Activated CD4-positive, alpha-beta T cell treated with anti-CD3 and anti-CD28 coated beads, Interleukin-2, amount 10 ng/mL, durations not matched to agents 7 days and 5 days (primary cell): ENCODE results near the gene BLOC1S2. TPM values are rescaled to one million over a fixed set of nuclear protein-coding genes. Genes with fewer than 3 reads are reported as not detected.
A peak's percentile ranks its signal among the peaks of the same experiment; 100 is the strongest.

Experiments used
- CTCF ChIA-PET: fragments of 350-600 bp; sonication (Branson Sonifier 250); formaldehyde crosslinking; loops from one replicate; lab custom pipeline; 2021; ENCODE audit warnings: antibody characterized with exemption; lab: Charles Lee
- POLR2A ChIA-PET: fragments of 350-600 bp; sonication (Branson Sonifier 250); formaldehyde crosslinking; loops from one replicate; lab custom pipeline; 2021; ENCODE audit warnings: antibody characterized with exemption; lab: Charles Lee
- DNase-seq: peaks from one replicate; pipeline ENCODE4 v3.0.0-alpha.2; 2020
- H3K27ac Mint-ChIP-seq: one replicate; pipeline ENCODE4 v1.8.0; 2021; ENCODE audit warnings: mild to moderate bottlenecking, moderate library complexity, mixed read lengths
- H3K27me3 Mint-ChIP-seq: one replicate; pipeline ENCODE4 v1.8.0; 2021; ENCODE audit warnings: mixed read lengths
- H3K36me3 Mint-ChIP-seq: one replicate; pipeline ENCODE4 v1.8.0; 2021; ENCODE audit warnings: low read depth, mixed read lengths
- H3K4me1 Mint-ChIP-seq: one replicate; pipeline ENCODE4 v1.8.0; 2021; ENCODE audit warnings: mixed read lengths
- H3K4me3 Mint-ChIP-seq: one replicate; pipeline ENCODE4 v1.8.0; 2021; ENCODE audit warnings: mild to moderate bottlenecking, moderate library complexity, mixed read lengths
- H3K9me3 Mint-ChIP-seq: one replicate; pipeline ENCODE4 v1.8.0; 2021; ENCODE audit warnings: mixed read lengths
- total RNA-seq, 2 experiments: library from RNA; stranded (reverse); gene quantifications; one replicate each; pipeline ENCODE4 v1.2.3, GENCODE V29; 2021

The BLOC1S2 gene
- total RNA-seq: 10 to 100 TPM; 42.1 to 46.9 TPM

- POLR2A ChIA-PET: interaction anchor here (1.0 kb wide), 1 partner anchor 221 kb away, joined by 3 read pairs; no protein-coding TSS in a partner anchor
- Mint-ChIP-seq H3K4me1 (peaks cover 38% of the 10 kb centered on the region), H3K9me3 (no peaks in the 10 kb centered on the region), H3K27me3 (peaks cover 4% of the 10 kb centered on the region), H3K36me3 (peaks cover 13% of the 10 kb centered on the region), H3K4me3 (peak within 1 kb of the TSS; percentile 99), H3K27ac (peak within 1 kb of the TSS; percentile 98)
- CTCF ChIA-PET: interaction anchor here (0.6 to 1.5 kb wide), 4 partner anchors 8 to 43 kb away, joined by 3 to 4 read pairs (median 3); no protein-coding TSS in a partner anchor
- DNase-seq: peak; percentile 83
Observed at GRCh38 chr10:100286051-100287033, at the start of gene BLOC1S2. TSS of gene BLOC1S2 (minus strand) at chr10:100286680. CDS start at chr10:100286659, 21 bp downstream.

- CTCF ChIA-PET: interaction anchor here (0.5 to 1.8 kb wide), 5 partner anchors 12 to 201 kb away, joined by 3 to 6 read pairs (median 3); partner anchors contain the start of genes HIF1AN and SCD
Observed at GRCh38 chr10:100334762-100335161, 48.3 kb upstream of the BLOC1S2 start.

GRCh38 chr10:100333661-100334440, 47.4 kb upstream of the BLOC1S2 start:
- H3K36me3 Mint-ChIP-seq: no peaks in the 10 kb centered on the region
- DNase-seq: no peak
- H3K27me3 Mint-ChIP-seq: peaks cover 31% of the 10 kb centered on the region
- ChIA-PET CTCF (interaction anchor here (0.9 to 1.8 kb wide), 5 partner anchors 13 to 202 kb away, joined by 3 to 6 read pairs (median 3); partner anchors contain the start of genes HIF1AN and SCD), POLR2A (interaction anchor here (0.6 kb wide), 1 partner anchor 21 kb away, joined by 7 read pairs; no protein-coding TSS in a partner anchor)
- no peaks in the 10 kb centered on the region for H3K9me3 Mint-ChIP-seq
- no peak overlapping the region for H3K27ac Mint-ChIP-seq
- no peak overlapping the region for H3K4me3 Mint-ChIP-seq
- peaks cover 8% of the 10 kb centered on the region for H3K4me1 Mint-ChIP-seq

More at GRCh38 chr10:100334762-100335161, 48.3 kb upstream of the BLOC1S2 start:
- peaks cover 15% of the 10 kb centered on the region for H3K4me1 Mint-ChIP-seq
- H3K36me3 Mint-ChIP-seq: no peaks in the 10 kb centered on the region
- H3K9me3 Mint-ChIP-seq: no peaks in the 10 kb centered on the region
- no peak for DNase-seq
- H3K4me3 Mint-ChIP-seq: no peak overlapping the region
- peaks cover 31% of the 10 kb centered on the region for H3K27me3 Mint-ChIP-seq
- H3K27ac Mint-ChIP-seq: no peak overlapping the region
- POLR2A ChIA-PET: no interaction called here

- POLR2A ChIA-PET: interaction anchor here (0.5 kb wide), 1 partner anchor 35 kb away, joined by 3 read pairs; no protein-coding TSS in a partner anchor
- DNase-seq: no peak
- H3K4me3 Mint-ChIP-seq: no peak overlapping the region
- peaks cover 5% of the 10 kb centered on the region for H3K4me1 Mint-ChIP-seq
- no peaks in the 10 kb centered on the region for H3K9me3 Mint-ChIP-seq
- H3K27me3 Mint-ChIP-seq: peaks cover 31% of the 10 kb centered on the region
- H3K27ac Mint-ChIP-seq: no peak overlapping the region
- CTCF ChIA-PET: interaction anchor here (0.7 to 1.6 kb wide), 6 partner anchors 12 to 106 kb away, joined by 3 to 5 read pairs (median 3); partner anchors contain the start of gene SCD
- no peaks in the 10 kb centered on the region for H3K36me3 Mint-ChIP-seq
Observed at GRCh38 chr10:100333106-100333505, 46.6 kb upstream of the BLOC1S2 start.

- no peaks in the 10 kb centered on the region for H3K9me3 Mint-ChIP-seq
- H3K4me3 Mint-ChIP-seq: no peak within 1 kb of the TSS
- H3K27me3 Mint-ChIP-seq: peaks cover 30% of the 10 kb centered on the region
- ChIA-PET POLR2A (no interaction called here), CTCF (interaction anchor here (0.5 to 1.3 kb wide), 8 partner anchors 11 to 219 kb away, joined by 3 to 4 read pairs (median 3); partner anchors contain the start of gene SCD)
- no peak within 1 kb of the TSS for H3K27ac Mint-ChIP-seq
- no peaks in the 10 kb centered on the region for H3K36me3 Mint-ChIP-seq
- DNase-seq: no peak
- peaks cover 21% of the 10 kb centered on the region for H3K4me1 Mint-ChIP-seq
Observed at GRCh38 chr10:100330079-100330478, 43.6 kb upstream of the BLOC1S2 start, which contains the start of gene PKD2L1. TSS of gene PKD2L1 (minus strand) at chr10:100330228. CDS start at chr10:100330103, 125 bp downstream.

- POLR2A ChIA-PET: no interaction called here
- peaks cover 20% of the 10 kb centered on the region for H3K4me1 Mint-ChIP-seq
- peaks cover 15% of the 10 kb centered on the region for H3K27me3 Mint-ChIP-seq
- H3K27ac Mint-ChIP-seq: no peak overlapping the region
- H3K9me3 Mint-ChIP-seq: no peaks in the 10 kb centered on the region
- no peak overlapping the region for H3K4me3 Mint-ChIP-seq
- CTCF ChIA-PET: interaction anchor here (1.2 to 2.9 kb wide), 6 partner anchors 8 to 193 kb away, joined by 3 to 11 read pairs (median 4); no protein-coding TSS in a partner anchor
- no peak for DNase-seq
- H3K36me3 Mint-ChIP-seq: no peaks in the 10 kb centered on the region
Observed at GRCh38 chr10:100328198-100328597, 41.7 kb upstream of the BLOC1S2 start.

GRCh38 chr10:100327718-100328009, 41.2 kb upstream of the BLOC1S2 start:
- Mint-ChIP-seq H3K4me1 (peaks cover 16% of the 10 kb centered on the region), H3K27me3 (peaks cover 14% of the 10 kb centered on the region), H3K27ac (no peak overlapping the region), H3K36me3 (no peaks in the 10 kb centered on the region), H3K4me3 (no peak overlapping the region), H3K9me3 (no peaks in the 10 kb centered on the region)
- DNase-seq: no peak
- POLR2A ChIA-PET: no interaction called here
- CTCF ChIA-PET: interaction anchor here (0.9 to 2.9 kb wide), 7 partner anchors 8 to 194 kb away, joined by 3 to 11 read pairs (median 3); no protein-coding TSS in a partner anchor

GRCh38 chr10:100327007-100327717, 40.7 kb upstream of the BLOC1S2 start:
- H3K27ac Mint-ChIP-seq: no peak overlapping the region
- peaks cover 16% of the 10 kb centered on the region for H3K4me1 Mint-ChIP-seq
- CTCF ChIA-PET: interaction anchor here (0.8 to 2.9 kb wide), 9 partner anchors 9 to 194 kb away, joined by 3 to 11 read pairs (median 3); no protein-coding TSS in a partner anchor
- H3K27me3 Mint-ChIP-seq: peaks cover 14% of the 10 kb centered on the region
- peak; percentile 42 for DNase-seq
- POLR2A ChIA-PET: interaction anchor here (0.6 kb wide), 1 partner anchor 20 kb away, joined by 3 read pairs; the partner anchor contains the start of gene SCD
- no peaks in the 10 kb centered on the region for H3K36me3 Mint-ChIP-seq
- H3K4me3 Mint-ChIP-seq: no peak overlapping the region
- H3K9me3 Mint-ChIP-seq: no peaks in the 10 kb centered on the region

- ChIA-PET POLR2A (no interaction called here), CTCF (interaction anchor here (1.4 kb wide), 1 partner anchor 105 kb away, joined by 3 read pairs; no protein-coding TSS in a partner anchor)
- peaks cover 16% of the 10 kb centered on the region for H3K4me1 Mint-ChIP-seq
- H3K27me3 Mint-ChIP-seq: peaks cover 5% of the 10 kb centered on the region
- no peak overlapping the region for H3K4me3 Mint-ChIP-seq
- H3K36me3 Mint-ChIP-seq: no peaks in the 10 kb centered on the region
- DNase-seq: no peak
- H3K9me3 Mint-ChIP-seq: no peaks in the 10 kb centered on the region
- H3K27ac Mint-ChIP-seq: no peak overlapping the region
Observed at GRCh38 chr10:100325158-100325557, 38.7 kb upstream of the BLOC1S2 start.

GRCh38 chr10:100319707-100320402, 33.4 kb upstream of the BLOC1S2 start:
- H3K4me1 Mint-ChIP-seq: no peaks in the 10 kb centered on the region
- no peak for DNase-seq
- peaks cover 35% of the 10 kb centered on the region for H3K27me3 Mint-ChIP-seq
- no peak overlapping the region for H3K27ac Mint-ChIP-seq
- ChIA-PET CTCF (no interaction called here), POLR2A (interaction anchor here (0.6 kb wide), 1 partner anchor 25 kb away, joined by 9 read pairs; no protein-coding TSS in a partner anchor)
- no peaks in the 10 kb centered on the region for H3K9me3 Mint-ChIP-seq
- no peaks in the 10 kb centered on the region for H3K36me3 Mint-ChIP-seq
- no peak overlapping the region for H3K4me3 Mint-ChIP-seq

- Mint-ChIP-seq H3K36me3 (no peaks in the 10 kb centered on the region), H3K9me3 (no peaks in the 10 kb centered on the region), H3K27me3 (peaks cover 45% of the 10 kb centered on the region), H3K4me1 (no peaks in the 10 kb centered on the region), H3K4me3 (no peak overlapping the region), H3K27ac (no peak overlapping the region)
- ChIA-PET CTCF (interaction anchor here (0.6 kb wide), 1 partner anchor 521 kb away, joined by 4 read pairs; no protein-coding TSS in a partner anchor), POLR2A (no interaction called here)
- DNase-seq: no peak
Observed at GRCh38 chr10:100318207-100318606, 31.7 kb upstream of the BLOC1S2 start.
